GM12878 (cell line): ENCODE results near the gene SLC29A2.

ENCODE experiments used
- CREB1 ChIP-seq: IDR thresholded peaks from 2 replicates; pipeline ENCODE4 v1.6.1; 2012; ENCODE audit warnings: low read depth, mild to moderate bottlenecking, inconsistent platforms
- POLR2A ChIP-seq: IDR thresholded peaks from 2 replicates; pipeline ENCODE4 v1.6.1; 2011; ENCODE audit warnings: low read depth, mild to moderate bottlenecking, low read length
- YY1 ChIP-seq: IDR thresholded peaks from 2 replicates; pipeline ENCODE4 v1.6.1; 2011; ENCODE audit warnings: low read depth, mild to moderate bottlenecking, low read length
- TF ChIP-seq, protein P1 (sequence below): fragments of 150-350 bp; IDR thresholded peaks from 2 replicates; pipeline ENCODE4 v1.6.1; 2016; ENCODE audit warnings: low read depth, low read length
- TF ChIP-seq, protein P2 (sequence below), 3 experiments: IDR thresholded peaks in 2 of 3; conservative IDR thresholded peaks in 1 of 3; 2 replicates each; pipeline ENCODE4 v1.5.1; 2011; ENCODE audit warnings: low read depth in 3 of 3, low read length in 3 of 3, mild to moderate bottlenecking in 3 of 3, control low read depth in 2 of 3, moderate library complexity in 2 of 3, inconsistent platforms in 1 of 3, mixed read lengths in 1 of 3; ENCODE audit not compliant: control insufficient read depth in 2 of 3, insufficient read depth in 1 of 3; ENCODE audit errors: extremely low read depth in 1 of 3

DNA sequence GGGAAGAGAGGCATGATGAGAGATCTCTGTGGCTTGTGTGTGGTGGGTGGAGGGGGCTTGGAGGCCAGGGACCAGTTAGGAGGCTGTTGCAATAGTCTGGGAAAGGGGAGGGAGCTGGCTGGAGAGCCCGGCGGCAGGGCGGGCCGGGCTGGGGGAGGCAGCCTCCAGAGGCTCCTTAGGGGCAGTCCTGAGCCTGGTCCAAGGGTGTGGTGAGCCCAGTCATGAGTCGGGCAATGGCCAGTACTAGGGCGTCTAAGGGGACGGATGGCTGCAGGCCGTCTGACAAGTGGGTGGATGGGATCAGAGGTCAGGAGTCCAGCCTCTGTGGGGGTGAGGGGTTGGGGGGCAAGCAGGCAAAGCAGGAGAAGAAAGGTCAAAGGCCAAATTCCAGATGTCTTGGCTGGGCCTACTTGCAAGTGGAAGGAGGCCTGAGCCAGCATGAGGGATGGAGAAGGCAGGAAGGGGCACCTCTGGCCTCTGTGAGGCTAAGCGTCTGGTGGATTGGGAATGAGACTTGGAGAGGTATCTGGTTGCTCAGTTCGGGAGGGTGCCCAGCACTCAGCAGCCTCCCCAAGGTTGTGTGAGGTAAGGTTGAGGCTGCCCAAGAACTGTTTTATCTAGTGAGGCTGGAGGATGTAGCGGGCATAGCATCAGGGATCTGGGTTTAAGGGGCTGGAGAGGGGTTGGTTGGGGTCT is 48.7 kb downstream of the SLC29A2 start:
- TF ChIP-seq, protein P1, sequence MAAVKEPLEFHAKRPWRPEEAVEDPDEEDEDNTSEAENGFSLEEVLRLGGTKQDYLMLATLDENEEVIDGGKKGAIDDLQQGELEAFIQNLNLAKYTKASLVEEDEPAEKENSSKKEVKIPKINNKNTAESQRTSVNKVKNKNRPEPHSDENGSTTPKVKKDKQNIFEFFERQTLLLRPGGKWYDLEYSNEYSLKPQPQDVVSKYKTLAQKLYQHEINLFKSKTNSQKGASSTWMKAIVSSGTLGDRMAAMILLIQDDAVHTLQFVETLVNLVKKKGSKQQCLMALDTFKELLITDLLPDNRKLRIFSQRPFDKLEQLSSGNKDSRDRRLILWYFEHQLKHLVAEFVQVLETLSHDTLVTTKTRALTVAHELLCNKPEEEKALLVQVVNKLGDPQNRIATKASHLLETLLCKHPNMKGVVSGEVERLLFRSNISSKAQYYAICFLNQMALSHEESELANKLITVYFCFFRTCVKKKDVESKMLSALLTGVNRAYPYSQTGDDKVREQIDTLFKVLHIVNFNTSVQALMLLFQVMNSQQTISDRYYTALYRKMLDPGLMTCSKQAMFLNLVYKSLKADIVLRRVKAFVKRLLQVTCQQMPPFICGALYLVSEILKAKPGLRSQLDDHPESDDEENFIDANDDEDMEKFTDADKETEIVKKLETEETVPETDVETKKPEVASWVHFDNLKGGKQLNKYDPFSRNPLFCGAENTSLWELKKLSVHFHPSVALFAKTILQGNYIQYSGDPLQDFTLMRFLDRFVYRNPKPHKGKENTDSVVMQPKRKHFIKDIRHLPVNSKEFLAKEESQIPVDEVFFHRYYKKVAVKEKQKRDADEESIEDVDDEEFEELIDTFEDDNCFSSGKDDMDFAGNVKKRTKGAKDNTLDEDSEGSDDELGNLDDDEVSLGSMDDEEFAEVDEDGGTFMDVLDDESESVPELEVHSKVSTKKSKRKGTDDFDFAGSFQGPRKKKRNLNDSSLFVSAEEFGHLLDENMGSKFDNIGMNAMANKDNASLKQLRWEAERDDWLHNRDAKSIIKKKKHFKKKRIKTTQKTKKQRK = no peak
- TF ChIP-seq, protein P2, sequence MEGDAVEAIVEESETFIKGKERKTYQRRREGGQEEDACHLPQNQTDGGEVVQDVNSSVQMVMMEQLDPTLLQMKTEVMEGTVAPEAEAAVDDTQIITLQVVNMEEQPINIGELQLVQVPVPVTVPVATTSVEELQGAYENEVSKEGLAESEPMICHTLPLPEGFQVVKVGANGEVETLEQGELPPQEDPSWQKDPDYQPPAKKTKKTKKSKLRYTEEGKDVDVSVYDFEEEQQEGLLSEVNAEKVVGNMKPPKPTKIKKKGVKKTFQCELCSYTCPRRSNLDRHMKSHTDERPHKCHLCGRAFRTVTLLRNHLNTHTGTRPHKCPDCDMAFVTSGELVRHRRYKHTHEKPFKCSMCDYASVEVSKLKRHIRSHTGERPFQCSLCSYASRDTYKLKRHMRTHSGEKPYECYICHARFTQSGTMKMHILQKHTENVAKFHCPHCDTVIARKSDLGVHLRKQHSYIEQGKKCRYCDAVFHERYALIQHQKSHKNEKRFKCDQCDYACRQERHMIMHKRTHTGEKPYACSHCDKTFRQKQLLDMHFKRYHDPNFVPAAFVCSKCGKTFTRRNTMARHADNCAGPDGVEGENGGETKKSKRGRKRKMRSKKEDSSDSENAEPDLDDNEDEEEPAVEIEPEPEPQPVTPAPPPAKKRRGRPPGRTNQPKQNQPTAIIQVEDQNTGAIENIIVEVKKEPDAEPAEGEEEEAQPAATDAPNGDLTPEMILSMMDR (IDR thresholded peaks at IDR 0.05 in 2 of 3, conservative IDR thresholded peaks at IDR 0.05 in 1 of 3; ENCODE audit: control insufficient read depth in 2 of 3, extremely low read depth in 1 of 3, insufficient read depth in 1 of 3, low read depth in 3 of 3, low read length in 3 of 3) = no peak
- TF ChIP-seq YY1 (no peak), CREB1 (no peak), POLR2A (no peak)
